HepG2 (cell line): Measurements from ENCODE around the gene DCAF7. TPM values are rescaled to one million over a fixed set of nuclear protein-coding genes. Genes with fewer than 3 reads are reported as not detected.

Source experiments
- FOXM1 ChIP-seq: sonication (generic); formaldehyde crosslinking; IDR thresholded peaks from 2 replicates; pipeline ENCODE4 v1.5.0; 2020; ENCODE audit warnings: missing genetic modification reagents
- IRX3 ChIP-seq: sonication (generic); formaldehyde crosslinking; IDR thresholded peaks from 2 replicates; pipeline ENCODE4 v1.8.1; 2023; ENCODE audit warnings: mild to moderate bottlenecking, low read depth, missing genetic modification reagents, borderline replicate concordance
- ISX ChIP-seq: sonication (generic); formaldehyde crosslinking; conservative IDR thresholded peaks from 2 replicates; pipeline ENCODE4 v1.5.0; 2020; ENCODE audit warnings: missing genetic modification reagents
- PHF21A ChIP-seq: sonication (generic); formaldehyde crosslinking; IDR thresholded peaks from 2 replicates; pipeline ENCODE4 v1.5.0; 2020; ENCODE audit warnings: mild to moderate bottlenecking, missing genetic modification reagents
- RBAK ChIP-seq: sonication (generic); formaldehyde crosslinking; IDR thresholded peaks from 2 replicates; pipeline ENCODE4 v1.5.1; 2020; ENCODE audit warnings: mild to moderate bottlenecking, missing genetic modification reagents
- RXRB ChIP-seq: IDR thresholded peaks from 2 replicates; pipeline ENCODE4 v1.6.1; 2016; ENCODE audit warnings: borderline replicate concordance, missing genetic modification reagents, missing compliant biosample characterization
- SMARCC2 ChIP-seq: fragments of 450-650 bp; IDR thresholded peaks from 2 replicates; pipeline ENCODE4 v1.6.1; 2017; ENCODE audit warnings: antibody characterized with exemption, mild to moderate bottlenecking
- SNRNP70 ChIP-seq: fragments of 200-400 bp; formaldehyde crosslinking; IDR thresholded peaks from 2 replicates; pipeline ENCODE4 v1.6.1; 2017; ENCODE audit warnings: mild to moderate bottlenecking, low read depth, low read length, moderate library complexity
- SSRP1 ChIP-seq: IDR thresholded peaks from 2 replicates; pipeline ENCODE4 v1.6.1; 2016; ENCODE audit warnings: control low read depth
- TCF7 ChIP-seq: sonication (generic); IDR thresholded peaks from 2 replicates; pipeline ENCODE4 v1.6.1; 2016; ENCODE audit warnings: antibody characterized with exemption, low read depth
- TEAD3 ChIP-seq: optimal IDR thresholded peaks from 2 replicates; pipeline ENCODE3; 2016; ENCODE audit warnings: borderline replicate concordance
- TOE1 ChIP-seq: sonication (generic); formaldehyde crosslinking; IDR thresholded peaks from 2 replicates; pipeline ENCODE4 v1.4.0; 2020; ENCODE audit warnings: mild to moderate bottlenecking, missing genetic modification reagents
- ZFP41 ChIP-seq: sonication (generic); formaldehyde crosslinking; IDR thresholded peaks from 2 replicates; pipeline ENCODE4 v1.4.0; 2020; ENCODE audit warnings: mild to moderate bottlenecking, missing genetic modification reagents, borderline replicate concordance
- ZKSCAN5 ChIP-seq: sonication (generic); formaldehyde crosslinking; IDR thresholded peaks from 2 replicates; pipeline ENCODE4 v1.5.1; 2020; ENCODE audit warnings: mild to moderate bottlenecking, missing genetic modification reagents
- ZNF235 ChIP-seq: sonication (generic); formaldehyde crosslinking; IDR thresholded peaks from 2 replicates; pipeline ENCODE4 v1.8.1; 2023; ENCODE audit warnings: mild to moderate bottlenecking, missing genetic modification reagents, borderline replicate concordance
- ZNF33B ChIP-seq: sonication (generic); formaldehyde crosslinking; IDR thresholded peaks from 2 replicates; pipeline ENCODE4 v1.5.1; 2020; ENCODE audit warnings: mild to moderate bottlenecking, missing genetic modification reagents
- ZNF451 ChIP-seq: sonication (generic); formaldehyde crosslinking; IDR thresholded peaks from 2 replicates; pipeline ENCODE4 v1.5.0; 2020; ENCODE audit warnings: mild to moderate bottlenecking, missing genetic modification reagents
- ZNF775 ChIP-seq: sonication (generic); formaldehyde crosslinking; IDR thresholded peaks from 2 replicates; pipeline ENCODE4 v1.4.0; 2020; ENCODE audit warnings: missing genetic modification reagents, mild to moderate bottlenecking, moderate library complexity, borderline replicate concordance
- polyA plus RNA-seq, 8 experiments: library from polyadenylated mRNA; depleted of rRNA in 3 of 8; stranded (reverse) in 7 of 8; unstranded in 1 of 8; fragments of >200 nt; fragmentation: Illumina TruSeq in 4 of 8; extraction: Trizol in 4 of 8; gene quantifications; 2 replicates each; pipeline versions ENCODE4 v1.2.1 to v1.2.3, GENCODE V29; 2011 to 2016; ENCODE audit warnings: low read depth in 4 of 8, missing spikeins in 1 of 8, mixed read lengths in 1 of 8; ENCODE audit not compliant: insufficient read depth in 1 of 8
- total RNA-seq, 5 experiments: library from RNA; depleted of rRNA; stranded (reverse); fragments of >200 nt; fragmentation: Illumina TruSeq; extraction: Trizol; gene quantifications; 2 replicates each; pipeline ENCODE4 v1.2.3, GENCODE V29; 2016; ENCODE audit warnings: low read depth in 1 of 5
- TF ChIP-seq, protein P1 (sequence below): sonication (generic); formaldehyde crosslinking; IDR thresholded peaks from 2 replicates; pipeline ENCODE4 v1.8.1; 2023; ENCODE audit warnings: mild to moderate bottlenecking, inconsistent platforms, moderate library complexity, missing genetic modification reagents, borderline replicate concordance
- TF ChIP-seq, protein P2 (sequence below): sonication (generic); formaldehyde crosslinking; IDR thresholded peaks from 2 replicates; pipeline ENCODE4 v1.4.0; 2020; ENCODE audit warnings: missing genetic modification reagents
- TF ChIP-seq, protein P3 (sequence below): sonication (generic); formaldehyde crosslinking; conservative IDR thresholded peaks from 2 replicates; pipeline ENCODE4 v1.4.0; 2020; ENCODE audit warnings: mild to moderate bottlenecking, missing genetic modification reagents, moderate library complexity
- TF ChIP-seq, protein P4 (sequence below): sonication (generic); formaldehyde crosslinking; conservative IDR thresholded peaks from 2 replicates; pipeline ENCODE4 v1.4.0; 2020; ENCODE audit warnings: missing genetic modification reagents
- TF ChIP-seq, protein P5 (sequence below): IDR thresholded peaks from 2 replicates; pipeline ENCODE4 v1.6.1; 2016

DCAF7 gene
- total and polyA plus RNA-seq, 2 of the 13 experiments (the other 11 are each of a cell fraction or from before 2014, with no cell fraction given): 55.2 to 73.4 TPM

DNA sequence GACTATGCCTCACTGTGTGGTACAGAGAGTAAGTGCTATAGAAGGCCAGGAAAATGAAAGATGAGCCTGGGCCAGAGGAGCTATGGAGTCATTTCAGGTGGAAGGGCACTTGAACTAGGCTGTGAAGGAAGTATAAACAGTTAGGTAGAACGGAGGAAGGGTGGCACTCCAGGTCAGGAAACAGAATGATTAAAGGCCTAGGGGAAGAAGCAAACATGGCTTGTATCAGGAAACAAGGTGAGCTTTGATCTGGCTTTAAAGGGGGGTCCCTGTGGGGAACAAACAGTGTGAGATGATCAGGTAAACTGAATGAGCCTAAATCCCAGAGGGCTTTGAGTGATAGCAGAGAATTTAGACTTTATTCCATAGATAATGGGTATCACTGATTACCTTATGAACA, 88.8 kb downstream of the DCAF7 start (continued):
- TF ChIP-seq, protein P1, sequence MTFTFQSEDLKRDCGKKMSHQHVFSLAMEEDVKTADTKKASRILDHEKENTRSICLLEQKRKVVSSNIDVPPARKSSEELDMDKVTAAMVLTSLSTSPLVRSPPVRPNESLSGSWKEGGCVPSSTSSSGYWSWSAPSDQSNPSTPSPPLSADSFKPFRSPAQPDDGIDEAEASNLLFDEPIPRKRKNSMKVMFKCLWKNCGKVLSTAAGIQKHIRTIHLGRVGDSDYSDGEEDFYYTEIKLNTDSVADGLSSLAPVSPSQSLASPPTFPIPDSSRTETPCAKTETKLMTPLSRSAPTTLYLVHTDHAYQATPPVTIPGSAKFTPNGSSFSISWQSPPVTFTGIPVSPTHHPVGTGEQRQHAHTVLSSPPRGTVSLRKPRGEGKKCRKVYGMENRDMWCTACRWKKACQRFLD (CRISPR knock-in tag): no peak
- TF ChIP-seq, protein P2, sequence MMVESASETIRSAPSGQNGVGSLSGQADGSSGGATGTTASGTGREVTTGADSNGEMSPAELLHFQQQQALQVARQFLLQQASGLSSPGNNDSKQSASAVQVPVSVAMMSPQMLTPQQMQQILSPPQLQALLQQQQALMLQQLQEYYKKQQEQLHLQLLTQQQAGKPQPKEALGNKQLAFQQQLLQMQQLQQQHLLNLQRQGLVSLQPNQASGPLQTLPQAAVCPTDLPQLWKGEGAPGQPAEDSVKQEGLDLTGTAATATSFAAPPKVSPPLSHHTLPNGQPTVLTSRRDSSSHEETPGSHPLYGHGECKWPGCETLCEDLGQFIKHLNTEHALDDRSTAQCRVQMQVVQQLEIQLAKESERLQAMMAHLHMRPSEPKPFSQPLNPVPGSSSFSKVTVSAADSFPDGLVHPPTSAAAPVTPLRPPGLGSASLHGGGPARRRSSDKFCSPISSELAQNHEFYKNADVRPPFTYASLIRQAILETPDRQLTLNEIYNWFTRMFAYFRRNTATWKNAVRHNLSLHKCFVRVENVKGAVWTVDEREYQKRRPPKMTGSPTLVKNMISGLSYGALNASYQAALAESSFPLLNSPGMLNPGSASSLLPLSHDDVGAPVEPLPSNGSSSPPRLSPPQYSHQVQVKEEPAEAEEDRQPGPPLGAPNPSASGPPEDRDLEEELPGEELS (CRISPR knock-in tag): peak; percentile 44; the same call in 1 of the 2 replicates
- TF ChIP-seq ZNF235 (CRISPR knock-in tag) (no peak), SMARCC2 (no peak), SSRP1 (CRISPR knock-in tag) (no peak), ZNF33B (CRISPR knock-in tag) (no peak), ISX (no peak), ZKSCAN5 (CRISPR knock-in tag) (no peak), ZNF775 (no peak), ZFP41 (CRISPR knock-in tag) (no peak), PHF21A (0 out of 2 replicates have a peak, but pooled peaks have one; percentile 29), ZNF451 (CRISPR knock-in tag) (no peak), SNRNP70 (no peak), TOE1 (CRISPR knock-in tag) (no peak), RXRB (CRISPR knock-in tag) (peak; percentile 53), TEAD3 (CRISPR knock-in tag) (no peak), FOXM1 (CRISPR knock-in tag) (no peak), RBAK (CRISPR knock-in tag) (no peak), TCF7 (peak; percentile 51; the same call in 1 of the 2 replicates), IRX3 (no peak)
- TF ChIP-seq, protein P3, sequence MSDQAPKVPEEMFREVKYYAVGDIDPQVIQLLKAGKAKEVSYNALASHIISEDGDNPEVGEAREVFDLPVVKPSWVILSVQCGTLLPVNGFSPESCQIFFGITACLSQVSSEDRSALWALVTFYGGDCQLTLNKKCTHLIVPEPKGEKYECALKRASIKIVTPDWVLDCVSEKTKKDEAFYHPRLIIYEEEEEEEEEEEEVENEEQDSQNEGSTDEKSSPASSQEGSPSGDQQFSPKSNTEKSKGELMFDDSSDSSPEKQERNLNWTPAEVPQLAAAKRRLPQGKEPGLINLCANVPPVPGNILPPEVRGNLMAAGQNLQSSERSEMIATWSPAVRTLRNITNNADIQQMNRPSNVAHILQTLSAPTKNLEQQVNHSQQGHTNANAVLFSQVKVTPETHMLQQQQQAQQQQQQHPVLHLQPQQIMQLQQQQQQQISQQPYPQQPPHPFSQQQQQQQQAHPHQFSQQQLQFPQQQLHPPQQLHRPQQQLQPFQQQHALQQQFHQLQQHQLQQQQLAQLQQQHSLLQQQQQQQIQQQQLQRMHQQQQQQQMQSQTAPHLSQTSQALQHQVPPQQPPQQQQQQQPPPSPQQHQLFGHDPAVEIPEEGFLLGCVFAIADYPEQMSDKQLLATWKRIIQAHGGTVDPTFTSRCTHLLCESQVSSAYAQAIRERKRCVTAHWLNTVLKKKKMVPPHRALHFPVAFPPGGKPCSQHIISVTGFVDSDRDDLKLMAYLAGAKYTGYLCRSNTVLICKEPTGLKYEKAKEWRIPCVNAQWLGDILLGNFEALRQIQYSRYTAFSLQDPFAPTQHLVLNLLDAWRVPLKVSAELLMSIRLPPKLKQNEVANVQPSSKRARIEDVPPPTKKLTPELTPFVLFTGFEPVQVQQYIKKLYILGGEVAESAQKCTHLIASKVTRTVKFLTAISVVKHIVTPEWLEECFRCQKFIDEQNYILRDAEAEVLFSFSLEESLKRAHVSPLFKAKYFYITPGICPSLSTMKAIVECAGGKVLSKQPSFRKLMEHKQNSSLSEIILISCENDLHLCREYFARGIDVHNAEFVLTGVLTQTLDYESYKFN (CRISPR knock-in tag): peak; percentile 82
- TF ChIP-seq, protein P4, sequence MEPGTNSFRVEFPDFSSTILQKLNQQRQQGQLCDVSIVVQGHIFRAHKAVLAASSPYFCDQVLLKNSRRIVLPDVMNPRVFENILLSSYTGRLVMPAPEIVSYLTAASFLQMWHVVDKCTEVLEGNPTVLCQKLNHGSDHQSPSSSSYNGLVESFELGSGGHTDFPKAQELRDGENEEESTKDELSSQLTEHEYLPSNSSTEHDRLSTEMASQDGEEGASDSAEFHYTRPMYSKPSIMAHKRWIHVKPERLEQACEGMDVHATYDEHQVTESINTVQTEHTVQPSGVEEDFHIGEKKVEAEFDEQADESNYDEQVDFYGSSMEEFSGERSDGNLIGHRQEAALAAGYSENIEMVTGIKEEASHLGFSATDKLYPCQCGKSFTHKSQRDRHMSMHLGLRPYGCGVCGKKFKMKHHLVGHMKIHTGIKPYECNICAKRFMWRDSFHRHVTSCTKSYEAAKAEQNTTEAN (CRISPR knock-in tag): no peak
- TF ChIP-seq, protein P5, sequence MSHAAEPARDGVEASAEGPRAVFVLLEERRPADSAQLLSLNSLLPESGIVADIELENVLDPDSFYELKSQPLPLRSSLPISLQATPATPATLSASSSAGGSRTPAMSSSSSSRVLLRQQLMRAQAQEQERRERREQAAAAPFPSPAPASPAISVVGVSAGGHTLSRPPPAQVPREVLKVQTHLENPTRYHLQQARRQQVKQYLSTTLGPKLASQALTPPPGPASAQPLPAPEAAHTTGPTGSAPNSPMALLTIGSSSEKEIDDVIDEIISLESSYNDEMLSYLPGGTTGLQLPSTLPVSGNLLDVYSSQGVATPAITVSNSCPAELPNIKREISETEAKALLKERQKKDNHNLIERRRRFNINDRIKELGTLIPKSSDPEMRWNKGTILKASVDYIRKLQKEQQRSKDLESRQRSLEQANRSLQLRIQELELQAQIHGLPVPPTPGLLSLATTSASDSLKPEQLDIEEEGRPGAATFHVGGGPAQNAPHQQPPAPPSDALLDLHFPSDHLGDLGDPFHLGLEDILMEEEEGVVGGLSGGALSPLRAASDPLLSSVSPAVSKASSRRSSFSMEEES (CRISPR knock-in tag): no peak
